Measurements from ENCODE around the gene DAP. TPM values are rescaled to one million over a fixed set of nuclear protein-coding genes. Genes with fewer than 3 reads are reported as not detected.
A peak's percentile ranks its signal among the peaks of the same experiment; 100 is the strongest.

Gene DAP
- total RNA-seq, 6 donors from 2014 or later = 38.8 to 101 (median 77.6) TPM

GRCh38 chr5:10772901-10773585, 12.0 kb upstream of the DAP start:
- H3K27ac ChIP-seq = no peak overlapping the region
- no peaks in the 10 kb centered on the region for H3K27me3 ChIP-seq
- no peak overlapping the region for H3K4me3 ChIP-seq
- DNase-seq = no peak
- ATAC-seq (ENCODE audit: low FRiP score in 2 of 2) = no peak
- 91% methylated on average over 7 of the region's 7 CpGs for WGBS, 2 donors
- no peaks in the 10 kb centered on the region for H3K9me3 ChIP-seq
- TF ChIP-seq POLR2A (IDR thresholded peaks at IDR 0.05) (no peak), POLR2AphosphoS5 (IDR thresholded peaks at IDR 0.05) (no peak), CTCF (IDR thresholded peaks at IDR 0.05) (no peak), EP300 (IDR thresholded peaks at IDR 0.05) (no peak)
- H3K4me1 ChIP-seq = no peaks in the 10 kb centered on the region
- H3K36me3 ChIP-seq = no peaks in the 10 kb centered on the region

GRCh38 chr5:10768328-10768899, 7.4 kb upstream of the DAP start:
- WGBS, 2 donors = 62 to 74% methylated on average over 3 of the region's 3 CpGs
- no peak for ATAC-seq (ENCODE audit: low FRiP score in 2 of 2)

DNA sequence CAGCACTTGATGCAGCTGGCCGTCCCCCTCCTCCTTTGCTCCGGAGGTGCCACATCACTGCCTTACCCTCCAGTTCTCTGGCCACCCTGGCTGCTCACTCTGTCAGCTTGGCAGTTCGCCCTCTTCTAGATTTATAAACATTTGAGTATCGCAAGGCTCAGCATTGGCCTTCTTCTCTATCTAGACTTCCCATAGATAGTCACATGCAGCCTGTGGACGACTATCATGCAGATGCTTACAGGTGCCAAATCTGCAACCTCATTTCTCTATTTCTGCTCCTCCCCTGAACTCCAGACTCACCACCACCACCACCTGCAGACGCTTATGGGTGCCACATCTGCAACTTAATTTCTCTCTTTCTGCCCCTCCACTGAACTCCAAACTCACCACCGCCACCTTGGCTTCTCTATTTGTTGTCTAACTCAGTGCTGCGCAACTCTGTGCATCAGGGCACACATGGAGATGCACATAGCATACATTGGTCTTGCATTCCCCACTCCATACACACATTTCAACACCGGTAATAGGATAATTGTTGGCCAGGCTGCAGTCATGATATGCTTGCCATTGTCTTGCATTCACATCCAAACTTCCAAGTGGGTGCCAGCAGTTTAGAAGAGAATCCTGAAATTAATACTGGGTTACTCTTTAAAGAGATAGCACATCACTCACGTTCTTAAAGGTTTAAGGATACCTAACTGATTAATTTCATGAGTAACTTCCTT, 1.9 kb upstream of the DAP start:
- TF ChIP-seq EP300 (IDR thresholded peaks at IDR 0.05) (no peak), POLR2A (IDR thresholded peaks at IDR 0.05) (no peak), POLR2AphosphoS5 (IDR thresholded peaks at IDR 0.05) (no peak), CTCF (IDR thresholded peaks at IDR 0.05) (no peak)
- Histone ChIP-seq H3K27ac (peak overlapping the region; percentile 87 to 97 (median 96)), H3K4me3 (no peak overlapping the region), H3K4me1 (peaks cover 17 to 41% (median 25%) of the 10 kb centered on the region in 4 donors), H3K27me3 (no peaks in the 10 kb centered on the region), H3K9me3 (no peaks in the 10 kb centered on the region), H3K36me3 (no peaks in the 10 kb centered on the region)
- 75 to 82% methylated on average over 10 of the region's 10 CpGs for WGBS, 2 donors
- ATAC-seq (ENCODE audit: low FRiP score in 2 of 2) = no peak
- no peak for DNase-seq

More at GRCh38 chr5:10768328-10768899, 7.4 kb upstream of the DAP start:
- Histone ChIP-seq H3K27ac (no peak overlapping the region), H3K4me3 (no peak overlapping the region), H3K36me3 (no peaks in the 10 kb centered on the region), H3K4me1 (no peaks in the 10 kb centered on the region), H3K27me3 (no peaks in the 10 kb centered on the region), H3K9me3 (no peaks in the 10 kb centered on the region)
- TF ChIP-seq POLR2AphosphoS5 (IDR thresholded peaks at IDR 0.05) (no peak), POLR2A (IDR thresholded peaks at IDR 0.05) (no peak), EP300 (IDR thresholded peaks at IDR 0.05) (no peak), CTCF (IDR thresholded peaks at IDR 0.05) (no peak)
- no peak for DNase-seq

- TF ChIP-seq EP300 (IDR thresholded peaks at IDR 0.05) (peak in 2 of 4 donors; percentile 6 to 10), POLR2A (IDR thresholded peaks at IDR 0.05) (peak in 1 of 4 donors; percentile 11), CTCF (IDR thresholded peaks at IDR 0.05) (no peak), POLR2AphosphoS5 (IDR thresholded peaks at IDR 0.05) (peak; percentile 18 to 45)
- 54 to 73% methylated on average over 17 of the region's 17 CpGs for WGBS, 2 donors
- no peaks in the 10 kb centered on the region for H3K27me3 ChIP-seq
- ATAC-seq (ENCODE audit: low FRiP score in 2 of 2) = peak in 1 of 2 donors; percentile 16
- peak overlapping the region in 3 of 4 donors; percentile 86 to 95 (median 91) for H3K4me3 ChIP-seq
- peak overlapping the region; percentile 87 to 97 (median 96) for H3K27ac ChIP-seq
- H3K9me3 ChIP-seq = no peaks in the 10 kb centered on the region
- DNase-seq = peak in 1 of 2 donors; percentile 78
- H3K4me1 ChIP-seq = peaks cover 20 to 48% (median 27%) of the 10 kb centered on the region in 4 donors
- H3K36me3 ChIP-seq = no peaks in the 10 kb centered on the region
These were observed 1.1 kb upstream of the DAP start for GRCh38 chr5:10761933-10762775.
